AG09319 (cell line): Measurements from ENCODE around the gene EXOSC1.
"Not testable (repeated sequence)": the region's sequence is repeated elsewhere in the genome, so short reads cannot be mapped to it uniquely, and the experiment has no call there.

Experiments
- DNase-seq: peaks from one replicate; pipeline ENCODE4 v3.0.0-alpha.2; 2010; ENCODE audit warnings: low read depth; ENCODE audit errors: extremely low read depth
- CTCF ChIP-seq: IDR thresholded peaks from 2 replicates; pipeline ENCODE4 v1.5.1; 2011; ENCODE audit warnings: low read depth, mild to moderate bottlenecking, inconsistent platforms, low read length, moderate library complexity

Gene EXOSC1

GRCh38 chr10:97427571-97428179, 18.1 kb downstream of the EXOSC1 start:
- TF ChIP-seq CTCF: no peak
- DNase-seq: no peak

GRCh38 chr10:97426776-97427570, 18.8 kb downstream of the EXOSC1 start:
- no peak for TF ChIP-seq CTCF
- no peak for DNase-seq

GRCh38 chr10:97425964-97426775, 19.6 kb downstream of the EXOSC1 start, which contains the start of gene PGAM1:
PGAM1 (plus strand) TSS chr10:97426191; CDS start chr10:97426308, 117 bp downstream.
- TF ChIP-seq CTCF: peak; percentile 71
- DNase-seq: peak; percentile 93

- not testable (repeated sequence) for DNase-seq
Measured at GRCh38 chr10:97423757-97424098, 22.1 kb downstream of the EXOSC1 start.

GRCh38 chr10:97416565-97416964, 29.2 kb downstream of the EXOSC1 start:
- DNase-seq: no peak
- no peak for TF ChIP-seq CTCF

GRCh38 chr10:97412891-97413304, 32.9 kb downstream of the EXOSC1 start:
- no peak for TF ChIP-seq CTCF
- no peak for DNase-seq

- TF ChIP-seq CTCF: no peak
- DNase-seq: no peak
Measured at GRCh38 chr10:97411406-97411805, 34.4 kb downstream of the EXOSC1 start.
